NCI-H526 (cell line): Measurements from ENCODE around the gene BYSL.

Experiments
- DNase-seq, 2 experiments: peaks; one replicate each; lab custom pipeline; 2025; lab: John Stamatoyannopoulos, UW

BYSL gene

GRCh38 chr6:41976794-41977484, 55.6 kb downstream of the BYSL start:
- no peak for DNase-seq
